Pancreas (tissue), 10 donors: ENCODE measurements around the gene M1AP. TPM values are rescaled to one million over a fixed set of nuclear protein-coding genes. Genes with fewer than 3 reads are reported as not detected.
A peak's percentile ranks its signal among the peaks of the same experiment; 100 is the strongest.

ENCODE experiments used
- ATAC-seq, 4 donors: fragments of 200-7000 bp; cut with Tn5 transposase; one replicate each; pipeline versions ENCODE4 v1.8.0 to v1.9.1; 2020; ENCODE audit warnings: mild to moderate bottlenecking in 4 of 4, moderate library complexity in 4 of 4
- DNase-seq, 6 donors: peaks; one replicate each; pipeline ENCODE4 v3.0.0-alpha.2; 2020
- FAIRE-seq: peaks from 2 replicates; lab custom pipeline; 2012; peaks lifted over from hg19 to GRCh38; lab: Jason Lieb, UNC
- H3K27ac ChIP-seq, 4 donors: fragments of 200-600 bp; sonication (generic); 1 replicate in 3 of 4; 2 replicates in 1 of 4; pipeline versions ENCODE4 v1.5.0 to v1.8.0; 2020
- H3K27me3 ChIP-seq, 4 donors: fragments of 200-600 bp; one replicate each; pipeline ENCODE4 v1.8.0; 2021
- H3K36me3 ChIP-seq, 3 donors: fragments of 200-600 bp; sonication (generic) in 1 of 3; one replicate each; pipeline versions ENCODE4 v1.5.0 to v1.8.0; 2020 to 2021
- H3K4me1 ChIP-seq, 3 donors: fragments of 200-600 bp; one replicate each; pipeline ENCODE4 v1.8.0; 2021
- H3K4me3 ChIP-seq, 4 donors: fragments of 200-600 bp; sonication (generic) in 2 of 4; one replicate each; pipeline versions ENCODE4 v1.5.0 to v1.8.0; 2020 to 2021
- H3K9me3 ChIP-seq, 4 donors: fragments of 200-600 bp; one replicate each; pipeline ENCODE4 v1.8.0; 2021
- CTCF ChIP-seq, 4 donors: fragments of 200-600 bp; sonication (generic) in 3 of 4; IDR thresholded peaks; one replicate each; pipeline versions ENCODE4 v1.5.0 to v1.8.0; 2021; ENCODE audit warnings: antibody characterized with exemption in 4 of 4
- WGBS, 2 donors: extraction: QIAGEN DNeasy Blood & Tissue Kit; methylation state at CpG; one replicate each; pipeline ENCODE4 v1.1.7; 2013; 5-methylcytosine and 5-hydroxymethylcytosine counted together
- intact Hi-C, 3 donors: fragments of 100-400 bp; cut with DNase I; formaldehyde crosslinking; loops; one replicate each; pipeline versions ENCODE4 v1.11.1 to v1.14.2; 2022
- polyA plus RNA-seq, 2 donors: library from polyadenylated mRNA; stranded (reverse); fragments of 200-250 nt; gene quantifications; one replicate each; pipeline ENCODE4 v1.2.3, GENCODE V29; 2013
- total RNA-seq, 6 donors: library from RNA; stranded (reverse); fragmentation: NEBNext Ultra II Directional in 4 of 6; extraction: Animal tissue kit (Norgen Biotek cat#: 25700) in 4 of 6; gene quantifications; one replicate each; pipeline versions ENCODE4 v1.2.1 to v1.2.4, GENCODE V29; 2021 to 2023
- donor health status: healthy with polysubstance abuse.
- donor health status: DM: no; HTN: no; CAD: no; lungs with moderate emphysema.
- donor health status: DM: no; HTN: no; CAD: no.
- donor health status: control.
- donor health status: control.
- donor health status: Bipolar disorder and iron deficiency.
- donor health status: DM: yes; HTN: yes; CAD: no.
- donor health status: DM: no; HTN: no; CAD: no.
- donor health status: DM: no; HTN: no; CAD: no.
- donor health status: DM: yes; HTN: yes; CAD: no.

M1AP gene
- total and polyA plus RNA-seq, 8 donors = 0.11 to 0.66 (median 0.27) TPM

GRCh38 chr2:74658516-74658915, 10.4 kb upstream of the M1AP start:
- Histone ChIP-seq H3K9me3 (no peaks in the 10 kb centered on the region), H3K27ac (no peak overlapping the region), H3K36me3 (no peaks in the 10 kb centered on the region), H3K4me1 (no peaks in the 10 kb centered on the region), H3K27me3 (no peaks in the 10 kb centered on the region), H3K4me3 (no peak overlapping the region)
- ATAC-seq = no peak
- TF ChIP-seq CTCF (IDR thresholded peaks at IDR 0.05) = no peak
- intact Hi-C loops = no loop called here
- no peak for FAIRE-seq
- 93 to 96% methylated on average over 2 of the region's 2 CpGs for WGBS, 2 donors
- DNase-seq = no peak

GRCh38 chr2:74655579-74655978, 7.4 kb upstream of the M1AP start:
- Histone ChIP-seq H3K4me3 (no peak overlapping the region), H3K9me3 (no peaks in the 10 kb centered on the region), H3K36me3 (no peaks in the 10 kb centered on the region), H3K4me1 (no peaks in the 10 kb centered on the region), H3K27ac (no peak overlapping the region), H3K27me3 (no peaks in the 10 kb centered on the region)
- intact Hi-C loops = no loop called here
- TF ChIP-seq CTCF (IDR thresholded peaks at IDR 0.05) = no peak
- no peak for DNase-seq
- WGBS, 2 donors = 94 to 100% methylated on average over 1 of the region's 1 CpG
- no peak for ATAC-seq
- no peak for FAIRE-seq

GRCh38 chr2:74653985-74654882, 6.1 kb upstream of the M1AP start, which contains the start of gene SEMA4F:
Gene SEMA4F (plus strand): TSS chr2:74654247. CDS start chr2:74654377, 130 bp downstream.
- peak; percentile 53 for FAIRE-seq
- no peak within 1 kb of the TSS for H3K27ac ChIP-seq

GRCh38 chr2:74653589-74653984, 5.5 kb upstream of the M1AP start:
- ATAC-seq (peak; percentile 18 to 51 (median 38)), FAIRE-seq (no peak), DNase-seq (no peak)
- H3K4me1 ChIP-seq = no peaks in the 10 kb centered on the region
- TF ChIP-seq CTCF (IDR thresholded peaks at IDR 0.05) = no peak
- intact Hi-C loops = no loop called here
- H3K9me3 ChIP-seq = no peaks in the 10 kb centered on the region
- H3K4me3 ChIP-seq = peak overlapping the region; percentile 62 to 86 (median 70)
- no peaks in the 10 kb centered on the region for H3K27me3 ChIP-seq
- WGBS, 2 donors = 6 to 7% methylated on average over 15 of the region's 15 CpGs
- H3K27ac ChIP-seq = no peak overlapping the region
- no peaks in the 10 kb centered on the region for H3K36me3 ChIP-seq

More at GRCh38 chr2:74653985-74654882, 6.1 kb upstream of the M1AP start, which contains the start of gene SEMA4F:
- peak; percentile 94 to 99 (median 98) for DNase-seq
- intact Hi-C loops = no loop called here
- 0 to 1% methylated on average over 75 to 79 of the region's 79 CpGs for WGBS, 2 donors
- no peaks in the 10 kb centered on the region for H3K27me3 ChIP-seq
- no peaks in the 10 kb centered on the region for H3K36me3 ChIP-seq
- peak within 1 kb of the TSS; percentile 62 to 86 (median 70) for H3K4me3 ChIP-seq
- H3K4me1 ChIP-seq = no peaks in the 10 kb centered on the region
- no peaks in the 10 kb centered on the region for H3K9me3 ChIP-seq
- TF ChIP-seq CTCF (IDR thresholded peaks at IDR 0.05) = no peak
- ATAC-seq = peak; percentile 99 to 100 (median 100)
